C4-2B (cell line): ENCODE data around the gene SLC25A12.

Experiments used
- CTCF ChIP-seq: fragments of 450-650 bp; conservative IDR thresholded peaks from 2 replicates; pipeline ENCODE4 v1.5.1; 2017; ENCODE audit warnings: mild to moderate bottlenecking
- ZFX ChIP-seq: fragments of 450-650 bp; IDR thresholded peaks from 2 replicates; pipeline ENCODE4 v1.6.1; 2017

GRCh38 chr2:171930385-171930784 is 36.3 kb upstream of the SLC25A12 start:
- TF ChIP-seq CTCF: no peak
- no peak for TF ChIP-seq ZFX
